HAP-1 (cell line): ENCODE measurements around the gene PIM3.

Experiments used
- DNase-seq, 2 experiments: peaks; one replicate each; pipeline ENCODE4 v3.0.0-alpha.2; 2016 to 2020; ENCODE audit warnings: low spot score in 2 of 2
- H3K27me3 ChIP-seq: fragments of 250-450 bp; sonication (Bioruptor Pico); 2 replicates; pipeline ENCODE4 v1.5.1; 2020; ENCODE audit warnings: low read depth, mild to moderate bottlenecking, moderate library complexity
- H3K36me3 ChIP-seq: fragments of 250-450 bp; sonication (Bioruptor Pico); replicated peaks from 2 replicates; pipeline ENCODE4 v1.5.1; 2020; ENCODE audit warnings: mild to moderate bottlenecking
- H3K4me1 ChIP-seq: fragments of 250-450 bp; sonication (Bioruptor Pico); 2 replicates; pipeline ENCODE4 v1.5.1; 2020; ENCODE audit warnings: mild to moderate bottlenecking
- H3K4me3 ChIP-seq: fragments of 250-450 bp; sonication (Bioruptor Pico); 2 replicates; pipeline ENCODE4 v1.5.1; 2020; ENCODE audit warnings: mild to moderate bottlenecking, moderate library complexity
- H3K9me3 ChIP-seq: fragments of 250-450 bp; sonication (Bioruptor Pico); 2 replicates; pipeline ENCODE4 v1.5.1; 2020; ENCODE audit warnings: mild to moderate bottlenecking, moderate library complexity
- in situ Hi-C: fragments of 300-500 bp; cut with MboI; formaldehyde crosslinking; loops from 3 replicates; pipeline ENCODE4 v1.14.3; 2020; ENCODE audit warnings: low sequenced_read_pairs, inconsistent platforms, mixed read lengths

Gene PIM3

GRCh38 chr22:49960159-49961004, at the start of gene PIM3:
PIM3 (plus strand) TSS chr22:49960772; CDS start chr22:49960948, 176 bp downstream.
- no peaks in the 10 kb centered on the region for H3K27me3 ChIP-seq
- peaks cover 19% of the 10 kb centered on the region for H3K4me1 ChIP-seq
- H3K36me3 ChIP-seq: peaks cover 32% of the 10 kb centered on the region
- no peaks in the 10 kb centered on the region for H3K9me3 ChIP-seq
- in situ Hi-C loops: no loop called here
- DNase-seq: peak; percentile 93 to 96
- H3K4me3 ChIP-seq: peak within 1 kb of the TSS; percentile 76

GRCh38 chr22:49911881-49912625, 48.5 kb upstream of the PIM3 start:
- DNase-seq: no peak
- H3K36me3 ChIP-seq: peaks cover 24% of the 10 kb centered on the region

GRCh38 chr22:49913026-49913425, 47.5 kb upstream of the PIM3 start:
- Histone ChIP-seq H3K4me3 (no peak overlapping the region), H3K4me1 (no peaks in the 10 kb centered on the region; the same call in 1 of the 2 replicates), H3K9me3 (no peaks in the 10 kb centered on the region), H3K27me3 (no peaks in the 10 kb centered on the region), H3K36me3 (peaks cover 14% of the 10 kb centered on the region)
- in situ Hi-C loops: no loop called here
- DNase-seq: no peak

More at GRCh38 chr22:49911881-49912625, 48.5 kb upstream of the PIM3 start:
- Histone ChIP-seq H3K4me1 (no peaks in the 10 kb centered on the region; the same call in 1 of the 2 replicates), H3K9me3 (no peaks in the 10 kb centered on the region), H3K27me3 (no peaks in the 10 kb centered on the region), H3K4me3 (no peak overlapping the region)
- in situ Hi-C loops: no loop called here

- in situ Hi-C loops: no loop called here
- Histone ChIP-seq H3K36me3 (peaks cover 14% of the 10 kb centered on the region), H3K4me3 (no peak overlapping the region), H3K9me3 (no peaks in the 10 kb centered on the region), H3K27me3 (no peaks in the 10 kb centered on the region), H3K4me1 (no peaks in the 10 kb centered on the region; the same call in 1 of the 2 replicates)
- DNase-seq: no peak
Measured at GRCh38 chr22:49913446-49913845, 47.1 kb upstream of the PIM3 start.

GRCh38 chr22:49914256-49914655, 46.3 kb upstream of the PIM3 start:
- in situ Hi-C loops: no loop called here
- Histone ChIP-seq H3K4me3 (no peak overlapping the region), H3K36me3 (peaks cover 12% of the 10 kb centered on the region), H3K4me1 (peaks cover 3% of the 10 kb centered on the region; the same call in 1 of the 2 replicates), H3K9me3 (no peaks in the 10 kb centered on the region), H3K27me3 (no peaks in the 10 kb centered on the region)
- DNase-seq: no peak

- no peaks in the 10 kb centered on the region for H3K27me3 ChIP-seq
- in situ Hi-C loops: no loop called here
- H3K9me3 ChIP-seq: no peaks in the 10 kb centered on the region
- peaks cover 15% of the 10 kb centered on the region for H3K36me3 ChIP-seq
- H3K4me3 ChIP-seq: no peak overlapping the region
- DNase-seq: no peak
- H3K4me1 ChIP-seq: peaks cover 6% of the 10 kb centered on the region; the same call in 1 of the 2 replicates
Measured at GRCh38 chr22:49915610-49916009, 45.0 kb upstream of the PIM3 start.

- H3K27me3 ChIP-seq: no peaks in the 10 kb centered on the region
- no peaks in the 10 kb centered on the region for H3K9me3 ChIP-seq
- in situ Hi-C loops: no loop called here
- H3K36me3 ChIP-seq: peaks cover 15% of the 10 kb centered on the region
- peaks cover 6% of the 10 kb centered on the region; the same call in 1 of the 2 replicates for H3K4me1 ChIP-seq
- DNase-seq: no peak
- peak overlapping the region; percentile 77; the same call in 1 of the 2 replicates for H3K4me3 ChIP-seq
Measured at GRCh38 chr22:49916831-49917230, 43.7 kb upstream of the PIM3 start.

- in situ Hi-C loops: no loop called here
- no peaks in the 10 kb centered on the region for H3K9me3 ChIP-seq
- H3K4me1 ChIP-seq: peaks cover 6% of the 10 kb centered on the region; the same call in 1 of the 2 replicates
- H3K4me3 ChIP-seq: peak within 1 kb of the TSS; percentile 77
- peaks cover 9% of the 10 kb centered on the region for H3K36me3 ChIP-seq
- H3K27me3 ChIP-seq: no peaks in the 10 kb centered on the region
- peak; percentile 93 to 98 for DNase-seq
Measured at GRCh38 chr22:49917974-49918910, 42.3 kb upstream of the PIM3 start, which contains the start of the genes ALG12 and CRELD2. ALG12 (minus strand) TSS chr22:49918438; CDS start chr22:49913765, 4,673 bp downstream. CRELD2 (plus strand) TSS chr22:49918634; CDS start chr22:49918770, 136 bp downstream.

GRCh38 chr22:49918911-49919881, 41.4 kb upstream of the PIM3 start:
- no peaks in the 10 kb centered on the region for H3K9me3 ChIP-seq
- no peak for DNase-seq
- peak overlapping the region; percentile 53 for H3K4me3 ChIP-seq
- no peaks in the 10 kb centered on the region for H3K27me3 ChIP-seq
- H3K4me1 ChIP-seq: peaks cover 6% of the 10 kb centered on the region; the same call in 1 of the 2 replicates
- in situ Hi-C loops: no loop called here
- peaks cover 6% of the 10 kb centered on the region for H3K36me3 ChIP-seq

GRCh38 chr22:49920859-49921258, 39.7 kb upstream of the PIM3 start:
- no peaks in the 10 kb centered on the region for H3K27me3 ChIP-seq
- no peak overlapping the region for H3K4me3 ChIP-seq
- no peaks in the 10 kb centered on the region for H3K9me3 ChIP-seq
- in situ Hi-C loops: no loop called here
- H3K4me1 ChIP-seq: peaks cover 6% of the 10 kb centered on the region; the same call in 1 of the 2 replicates
- no peak for DNase-seq
- H3K36me3 ChIP-seq: peaks cover 8% of the 10 kb centered on the region

- Histone ChIP-seq H3K4me1 (peaks cover 6% of the 10 kb centered on the region; the same call in 1 of the 2 replicates), H3K9me3 (no peaks in the 10 kb centered on the region)
Measured at GRCh38 chr22:49921508-49922278, 38.9 kb upstream of the PIM3 start.

More at GRCh38 chr22:49921508-49922278, 38.9 kb upstream of the PIM3 start:
- Histone ChIP-seq H3K27me3 (no peaks in the 10 kb centered on the region), H3K36me3 (peaks cover 11% of the 10 kb centered on the region), H3K4me3 (no peak overlapping the region)
- in situ Hi-C loops: no loop called here
- DNase-seq: no peak
